Karpas-422 (cell line): ENCODE measurements around the gene PSMB3. TPM values are rescaled to one million over a fixed set of nuclear protein-coding genes. Genes with fewer than 3 reads are reported as not detected.

Experiments
- DNase-seq: peaks from one replicate; pipeline ENCODE4 v3.0.0-alpha.2; 2015
- H2AFZ ChIP-seq: fragments of 200-600 bp; sonication (generic); 2 replicates; pipeline ENCODE4 v1.6.1; 2014; ENCODE audit warnings: antibody characterized with exemption, low read length, mixed read lengths
- H3K27ac ChIP-seq: fragments of 200-600 bp; sonication (generic); 2 replicates; pipeline ENCODE4 v1.5.1; 2014; ENCODE audit warnings: mild to moderate bottlenecking, low read length, moderate library complexity
- H3K27me3 ChIP-seq: fragments of 200-600 bp; sonication (generic); 2 replicates; pipeline ENCODE4 v1.6.1; 2014; ENCODE audit warnings: low read length, mixed read lengths
- H3K36me3 ChIP-seq: fragments of 200-600 bp; sonication (generic); 2 replicates; pipeline ENCODE4 v1.6.1; 2014; ENCODE audit warnings: low read length, mixed read lengths; ENCODE audit not compliant: insufficient read depth
- H3K4me1 ChIP-seq: fragments of 200-600 bp; sonication (generic); 2 replicates; pipeline ENCODE4 v1.6.1; 2014; ENCODE audit warnings: mild to moderate bottlenecking, low read length, mixed read lengths
- H3K4me2 ChIP-seq: fragments of 200-600 bp; sonication (generic); 2 replicates; pipeline ENCODE4 v1.6.1; 2014; ENCODE audit warnings: low read length, low read depth, mild to moderate bottlenecking; ENCODE audit not compliant: poor library complexity, severe bottlenecking
- H3K4me3 ChIP-seq: fragments of 200-600 bp; sonication (generic); 2 replicates; pipeline ENCODE4 v1.5.1; 2014; ENCODE audit warnings: mild to moderate bottlenecking, antibody characterized with exemption, low read length, mixed read lengths
- H3K79me2 ChIP-seq: fragments of 200-600 bp; sonication (generic); 2 replicates; pipeline ENCODE4 v1.6.1; 2014; ENCODE audit warnings: mild to moderate bottlenecking, low read length, mixed read lengths
- H3K9ac ChIP-seq: fragments of 200-600 bp; sonication (generic); 2 replicates; pipeline ENCODE4 v1.6.0; 2014; ENCODE audit warnings: low read length
- H3K9me2 ChIP-seq: fragments of 200-600 bp; sonication (generic), shearing (Covaris generic); replicated peaks from 2 replicates; pipeline ENCODE4 v1.6.0; 2014; ENCODE audit warnings: mild to moderate bottlenecking, low read length, moderate library complexity; ENCODE audit not compliant: insufficient read depth
- H3K9me3 ChIP-seq: fragments of 300-700, 200-600 bp; sonication (generic); 2 replicates; pipeline ENCODE4 v1.6.1; 2014; ENCODE audit warnings: low read length, mixed read lengths
- H4K20me1 ChIP-seq: fragments of 200-600 bp; sonication (generic); 2 replicates; pipeline ENCODE4 v1.6.1; 2014; ENCODE audit warnings: mild to moderate bottlenecking, antibody characterized with exemption, low read length, low read depth; ENCODE audit not compliant: insufficient read depth
- total RNA-seq: library from RNA; depleted of rRNA; stranded (reverse); fragments of >200 nt; shearing (Covaris generic); gene quantifications from 2 replicates; pipeline ENCODE4 v1.2.3, GENCODE V29; 2014; ENCODE audit warnings: low replicate concordance

The PSMB3 gene
- total RNA-seq, 1 experiment from 2014 or later, result 277 TPM

DNA sequence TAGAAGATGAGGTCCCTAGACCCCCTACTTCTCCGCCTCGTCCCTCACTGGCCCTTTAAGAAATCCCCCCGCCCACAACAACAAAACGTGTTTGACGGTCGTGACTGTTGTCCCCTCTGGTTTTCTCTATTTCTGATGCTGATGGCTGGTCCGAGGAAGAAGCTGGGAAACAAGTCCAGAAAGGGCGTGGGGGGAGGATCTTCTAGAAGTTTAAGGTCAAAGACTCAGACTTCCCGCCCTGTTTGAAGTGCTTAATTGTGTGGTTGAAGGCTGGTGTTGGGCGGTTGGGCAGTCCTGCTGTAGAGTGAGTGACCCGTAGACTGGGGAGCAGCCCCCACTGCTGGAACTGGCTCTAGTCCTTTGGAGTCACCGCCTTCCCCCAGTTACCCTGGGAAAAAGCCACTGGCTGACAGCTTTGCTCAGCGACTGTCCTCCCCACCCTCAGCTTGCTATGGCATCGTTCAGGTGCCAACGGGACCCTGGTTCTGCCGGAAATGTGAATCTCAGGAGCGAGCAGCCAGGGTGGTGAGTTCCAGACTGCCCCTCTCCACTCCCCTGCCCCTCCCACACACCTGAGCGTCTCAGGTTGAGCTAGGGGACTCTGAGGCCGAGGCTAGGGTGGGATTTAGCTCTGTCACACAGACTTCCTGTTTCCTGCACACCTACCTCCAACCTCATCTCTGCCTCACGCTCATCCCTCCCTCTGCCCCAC, 45.9 kb upstream of the PSMB3 start:
- H3K9me2 ChIP-seq, result no peaks in the 10 kb centered on the region
- peaks cover 37% of the 10 kb centered on the region for H3K79me2 ChIP-seq
- peak; percentile 64 for DNase-seq
- H3K4me2 ChIP-seq, result peak overlapping the region; percentile 79
- H4K20me1 ChIP-seq, result no peaks in the 10 kb centered on the region
- peak overlapping the region; percentile 89 for H3K9ac ChIP-seq
- peaks cover 42% of the 10 kb centered on the region for H3K4me1 ChIP-seq
- H3K9me3 ChIP-seq, result no peaks in the 10 kb centered on the region
- H3K36me3 ChIP-seq, result peaks cover 6% of the 10 kb centered on the region; the same call in 1 of the 2 replicates
- H3K4me3 ChIP-seq, result peak overlapping the region; percentile 98
- peak overlapping the region; percentile 80 for H3K27ac ChIP-seq
- no peaks in the 10 kb centered on the region for H3K27me3 ChIP-seq
- H2AFZ ChIP-seq, result no peak overlapping the region

DNA sequence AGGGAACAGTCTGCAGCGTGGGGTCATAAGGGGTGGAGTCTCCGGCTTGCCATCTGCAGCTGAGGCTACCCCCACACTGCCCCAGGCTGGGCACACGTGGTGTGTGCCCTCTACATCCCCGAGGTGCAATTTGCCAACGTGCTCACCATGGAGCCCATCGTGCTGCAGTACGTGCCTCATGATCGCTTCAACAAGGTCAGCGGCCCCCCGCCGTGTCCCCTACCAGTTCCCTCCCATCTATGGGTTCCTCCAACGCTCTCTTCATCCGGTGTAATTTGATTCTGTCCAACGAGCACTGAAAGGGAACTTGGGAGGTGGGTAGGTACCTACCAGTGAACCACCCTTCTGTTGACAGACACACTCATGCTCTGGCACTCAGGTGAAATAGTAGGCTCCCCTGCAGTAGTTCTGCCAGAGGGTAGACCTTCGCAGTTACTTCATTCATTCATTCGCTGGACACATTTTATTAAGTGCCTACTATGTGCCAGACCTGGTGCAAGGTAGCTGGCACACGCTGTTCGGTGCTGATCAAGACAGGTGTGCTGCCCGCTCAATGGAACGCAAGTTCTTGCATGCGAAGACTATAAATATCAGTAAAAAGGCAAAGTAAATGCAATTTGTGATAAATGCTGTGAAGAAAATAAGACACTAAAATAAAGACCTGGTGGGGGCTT, 44.7 kb upstream of the PSMB3 start:
- Histone ChIP-seq H3K4me1 (peaks cover 34% of the 10 kb centered on the region), H3K4me3 (no peak overlapping the region), H4K20me1 (no peaks in the 10 kb centered on the region), H3K79me2 (peaks cover 37% of the 10 kb centered on the region), H3K36me3 (peaks cover 10% of the 10 kb centered on the region), H2AFZ (no peak overlapping the region), H3K9ac (no peak overlapping the region), H3K27ac (no peak overlapping the region), H3K9me2 (no peaks in the 10 kb centered on the region), H3K9me3 (no peaks in the 10 kb centered on the region), H3K27me3 (no peaks in the 10 kb centered on the region), H3K4me2 (no peak overlapping the region)
- DNase-seq, result no peak

DNA sequence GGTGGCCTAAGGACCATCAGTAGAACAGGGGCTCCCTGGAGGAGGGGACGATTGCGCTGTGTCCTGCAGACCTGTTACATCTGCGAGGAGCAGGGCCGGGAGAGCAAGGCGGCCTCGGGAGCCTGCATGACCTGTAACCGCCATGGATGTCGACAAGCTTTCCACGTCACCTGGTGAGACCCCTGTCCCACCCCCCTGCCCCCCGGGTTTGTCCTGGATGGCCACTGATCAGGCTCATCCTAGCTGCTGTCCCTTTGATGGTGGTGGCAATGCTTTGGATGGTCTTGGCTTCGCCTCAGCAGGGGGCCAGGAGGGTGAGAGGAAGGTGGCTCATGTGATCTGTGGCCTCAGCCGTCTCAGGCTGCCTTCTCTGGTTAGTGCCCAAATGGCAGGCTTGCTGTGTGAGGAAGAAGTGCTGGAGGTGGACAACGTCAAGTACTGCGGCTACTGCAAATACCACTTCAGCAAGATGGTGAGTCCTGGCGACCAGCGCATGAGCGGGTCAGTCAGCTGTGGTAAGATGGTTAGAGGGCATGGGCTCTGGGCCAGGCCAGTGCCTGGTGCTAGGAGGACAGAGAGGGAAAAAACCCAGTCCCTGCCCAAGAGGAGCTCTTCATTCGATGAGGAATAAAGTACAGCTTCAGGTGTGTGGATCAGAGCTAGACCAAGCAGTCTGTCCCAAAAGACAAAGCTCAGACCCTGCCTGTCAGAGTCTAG, 43.3 kb upstream of the PSMB3 start:
- H3K4me2 ChIP-seq, result no peak overlapping the region
- no peak for DNase-seq
- H4K20me1 ChIP-seq, result no peaks in the 10 kb centered on the region
- no peaks in the 10 kb centered on the region for H3K27me3 ChIP-seq
- H3K4me1 ChIP-seq, result peaks cover 19% of the 10 kb centered on the region
- no peak overlapping the region for H3K9ac ChIP-seq
- H2AFZ ChIP-seq, result no peak overlapping the region
- H3K4me3 ChIP-seq, result no peak overlapping the region
- H3K9me3 ChIP-seq, result no peaks in the 10 kb centered on the region
- H3K9me2 ChIP-seq, result no peaks in the 10 kb centered on the region
- H3K79me2 ChIP-seq, result peaks cover 36% of the 10 kb centered on the region
- no peak overlapping the region for H3K27ac ChIP-seq
- peaks cover 10% of the 10 kb centered on the region for H3K36me3 ChIP-seq

DNA sequence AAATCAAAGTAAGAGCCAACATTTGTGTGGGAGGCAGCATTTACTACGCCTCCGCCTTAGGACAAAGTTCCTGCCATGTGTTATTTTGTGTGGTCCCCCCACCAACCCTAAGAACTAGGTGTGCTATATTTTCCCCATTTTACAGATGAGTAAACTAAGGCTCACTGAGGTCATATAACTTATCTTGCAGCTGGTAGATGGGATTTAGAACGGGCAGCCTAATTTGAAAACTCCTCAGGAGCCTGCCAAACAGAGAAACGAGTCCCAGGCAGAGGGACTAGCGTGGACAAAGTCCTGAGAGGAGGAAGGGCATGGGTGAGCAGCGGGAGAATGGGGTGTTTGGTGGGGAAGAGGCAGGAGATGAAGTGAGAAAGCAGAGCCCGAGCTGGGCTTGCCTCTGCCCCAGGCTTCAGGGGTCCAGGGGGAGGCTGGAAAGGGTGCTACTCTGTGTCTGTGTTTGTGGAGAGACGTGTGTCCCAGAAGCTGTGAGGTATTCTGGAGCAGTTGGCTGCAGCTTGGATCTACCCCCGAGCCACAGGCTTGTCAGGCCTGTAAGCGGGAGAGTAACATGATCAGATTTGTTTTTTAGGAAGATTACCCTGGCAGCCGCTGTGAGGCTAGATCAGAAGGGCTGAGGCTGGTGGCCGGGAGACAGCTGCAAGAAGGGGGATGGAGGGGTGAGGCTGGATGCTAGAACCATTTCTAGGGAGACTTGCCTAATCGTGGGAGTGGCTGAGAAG, 42.5 kb upstream of the PSMB3 start:
- Histone ChIP-seq H4K20me1 (no peaks in the 10 kb centered on the region), H3K79me2 (peaks cover 30% of the 10 kb centered on the region), H3K9ac (no peak overlapping the region), H3K4me3 (no peak overlapping the region), H2AFZ (no peak overlapping the region), H3K4me1 (peaks cover 14% of the 10 kb centered on the region), H3K9me2 (no peaks in the 10 kb centered on the region), H3K4me2 (no peak overlapping the region), H3K36me3 (peaks cover 10% of the 10 kb centered on the region), H3K9me3 (no peaks in the 10 kb centered on the region), H3K27ac (no peak overlapping the region), H3K27me3 (no peaks in the 10 kb centered on the region)
- no peak for DNase-seq

DNA sequence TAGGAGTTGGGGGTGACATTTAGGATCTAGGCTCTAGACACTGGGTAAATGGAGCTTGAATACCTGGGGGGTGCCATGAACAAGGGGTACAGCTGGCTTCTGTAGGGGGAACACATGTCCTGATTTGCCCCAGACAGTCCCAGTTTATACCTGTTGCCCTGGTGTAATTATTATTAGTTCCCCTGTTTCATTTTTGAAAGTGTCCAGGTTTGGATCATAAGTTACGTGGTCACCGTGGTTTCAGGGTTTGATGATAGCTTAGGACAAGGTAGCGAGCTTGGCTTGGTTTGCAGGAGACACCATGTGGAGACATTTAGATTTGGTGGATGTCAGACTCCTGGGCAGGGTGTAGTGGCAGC, 42.0 kb upstream of the PSMB3 start:
- Histone ChIP-seq H3K4me2 (no peak overlapping the region), H3K27me3 (no peaks in the 10 kb centered on the region), H3K9ac (no peak overlapping the region), H3K4me1 (peaks cover 14% of the 10 kb centered on the region), H3K4me3 (no peak overlapping the region), H3K9me3 (no peaks in the 10 kb centered on the region), H3K36me3 (peaks cover 10% of the 10 kb centered on the region), H3K9me2 (no peaks in the 10 kb centered on the region), H4K20me1 (no peaks in the 10 kb centered on the region), H3K27ac (no peak overlapping the region), H3K79me2 (peaks cover 30% of the 10 kb centered on the region), H2AFZ (no peak overlapping the region)
- no peak for DNase-seq

DNA sequence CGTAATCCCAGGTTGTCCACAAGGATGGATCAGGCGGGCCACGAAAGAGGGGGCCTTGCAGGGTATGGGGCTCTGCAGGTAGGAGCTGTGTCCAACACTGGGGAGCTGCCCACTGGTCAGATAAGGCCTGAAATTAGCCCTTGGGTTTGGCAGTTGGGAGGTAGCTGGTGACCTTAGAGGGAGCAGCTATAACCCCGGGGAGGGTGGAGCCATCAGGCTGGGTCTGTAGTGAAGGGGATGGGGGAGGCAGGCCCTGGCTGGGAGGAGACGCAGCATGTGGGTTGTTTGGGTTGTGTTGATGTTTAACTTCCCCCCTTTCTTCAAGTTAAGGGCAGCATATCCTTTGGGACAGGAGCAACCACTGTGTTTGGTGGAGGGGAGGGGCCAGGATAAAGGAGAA, 41.6 kb upstream of the PSMB3 start:
- no peaks in the 10 kb centered on the region for H3K9me3 ChIP-seq
- peaks cover 10% of the 10 kb centered on the region for H3K36me3 ChIP-seq
- no peak overlapping the region for H2AFZ ChIP-seq
- no peaks in the 10 kb centered on the region for H3K27me3 ChIP-seq
- H3K4me2 ChIP-seq, result no peak overlapping the region
- H3K9ac ChIP-seq, result no peak overlapping the region
- H3K9me2 ChIP-seq, result no peaks in the 10 kb centered on the region
- H3K4me3 ChIP-seq, result no peak overlapping the region
- H3K4me1 ChIP-seq, result peaks cover 14% of the 10 kb centered on the region
- H3K27ac ChIP-seq, result no peak overlapping the region
- H4K20me1 ChIP-seq, result no peaks in the 10 kb centered on the region
- no peak for DNase-seq
- peaks cover 27% of the 10 kb centered on the region for H3K79me2 ChIP-seq

DNA sequence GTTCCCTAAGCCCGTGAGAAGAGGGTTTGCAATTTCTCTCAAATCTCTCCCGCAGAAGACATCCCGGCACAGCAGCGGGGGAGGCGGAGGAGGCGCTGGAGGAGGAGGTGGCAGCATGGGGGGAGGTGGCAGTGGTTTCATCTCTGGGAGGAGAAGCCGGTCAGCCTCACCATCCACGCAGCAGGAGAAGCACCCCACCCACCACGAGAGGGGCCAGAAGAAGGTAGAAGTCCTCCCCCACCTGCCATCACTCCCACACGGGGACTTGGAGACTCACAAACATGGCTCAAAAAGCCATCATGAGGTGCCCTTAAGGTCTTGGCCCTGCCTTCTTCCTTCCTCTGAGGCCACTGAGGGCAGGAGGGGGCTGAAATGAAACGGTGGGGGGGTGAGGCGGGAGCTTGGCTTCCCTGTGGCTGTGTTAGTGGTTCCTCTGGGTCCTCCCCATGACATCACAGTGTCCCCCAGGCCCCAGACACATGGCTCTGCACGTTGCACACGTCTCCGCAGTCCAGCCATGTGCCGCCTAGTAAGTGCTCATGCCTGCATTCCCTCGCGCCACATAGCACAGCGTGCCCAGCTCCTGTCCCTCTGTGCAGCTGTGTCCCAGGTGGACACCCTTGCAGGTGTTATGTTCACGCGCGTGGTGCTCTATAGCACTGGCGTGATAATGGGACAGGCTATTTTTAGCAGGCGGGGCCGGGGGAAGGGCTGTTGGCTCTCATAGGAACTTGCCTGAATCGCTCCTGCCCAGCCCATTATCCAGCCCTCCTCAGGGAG, 40.6 kb upstream of the PSMB3 start:
- Histone ChIP-seq H3K9me3 (no peaks in the 10 kb centered on the region), H3K4me1 (peaks cover 5% of the 10 kb centered on the region), H3K9me2 (no peaks in the 10 kb centered on the region), H2AFZ (no peak overlapping the region), H3K4me3 (no peak overlapping the region), H3K27me3 (no peaks in the 10 kb centered on the region), H3K36me3 (peaks cover 10% of the 10 kb centered on the region), H3K79me2 (peaks cover 17% of the 10 kb centered on the region), H3K4me2 (no peak overlapping the region), H3K9ac (no peak overlapping the region), H4K20me1 (no peaks in the 10 kb centered on the region), H3K27ac (no peak overlapping the region)
- no peak for DNase-seq
